ENCODE results near the gene BDKRB2. TPM values are rescaled to one million over a fixed set of nuclear protein-coding genes. Genes with fewer than 3 reads are reported as not detected.

Gene BDKRB2
- total RNA-seq, 1 experiment from 2014 or later = 0.49 TPM

Other genes starting within 250 kb of the BDKRB2 start
- 3.4 TPM for gene C14orf132, start 165.5 kb upstream of the BDKRB2 start, total RNA-seq (2021; ENCODE audit: unreplicated experiment)
- gene BDKRB1, start 51.4 kb downstream of the BDKRB2 start, total RNA-seq (2021; ENCODE audit: unreplicated experiment) = not detected
- gene ATG2B, start 158.5 kb downstream of the BDKRB2 start, total RNA-seq (2021; ENCODE audit: unreplicated experiment) = 6.4 TPM
- gene GSKIP, start 158.7 kb downstream of the BDKRB2 start, total RNA-seq (2021; ENCODE audit: unreplicated experiment) = 21.7 TPM
- gene AK7, start 187.3 kb downstream of the BDKRB2 start, total RNA-seq (2021; ENCODE audit: unreplicated experiment) = 2.8 TPM

Data from HCT116 (cell line).